ENCODE measurements around the gene FAM216A. TPM values are rescaled to one million over a fixed set of nuclear protein-coding genes. Genes with fewer than 3 reads are reported as not detected.
"Not testable (repeated sequence)": the region's sequence is repeated elsewhere in the genome, so short reads cannot be mapped to it uniquely, and the experiment has no call there.

Gene FAM216A
- total RNA-seq, 1 donor from 2014 or later, result 5.7 TPM

- no peaks in the 10 kb centered on the region for H3K36me3 ChIP-seq (ENCODE audit: control insufficient read depth, insufficient read depth, low read length)
- H3K4me3 ChIP-seq (ENCODE audit: low read depth, low read length), result no peak overlapping the region
- TF ChIP-seq CTCF (IDR thresholded peaks at IDR 0.05; ENCODE audit: insufficient read depth, low read length, poor library complexity, severe bottlenecking), result no peak
- no peak for DNase-seq (ENCODE audit: low read depth)
- H3K27me3 ChIP-seq (ENCODE audit: control insufficient read depth, insufficient read depth, low read length), result no peaks in the 10 kb centered on the region
Measured at GRCh38 chr12:110451263-110451662, 17.4 kb upstream of the FAM216A start.

GRCh38 chr12:110453569-110454296 lies 14.9 kb upstream of the FAM216A start:
- Histone ChIP-seq H3K27me3 (ENCODE audit: control insufficient read depth, insufficient read depth, low read length) (no peaks in the 10 kb centered on the region), H3K4me3 (ENCODE audit: low read depth, low read length) (no peak overlapping the region), H3K36me3 (ENCODE audit: control insufficient read depth, insufficient read depth, low read length) (no peaks in the 10 kb centered on the region)
- DNase-seq (ENCODE audit: low read depth), result no peak
- no peak for TF ChIP-seq CTCF (IDR thresholded peaks at IDR 0.05; ENCODE audit: insufficient read depth, low read length, poor library complexity, severe bottlenecking)

- no peaks in the 10 kb centered on the region for H3K36me3 ChIP-seq (ENCODE audit: control insufficient read depth, insufficient read depth, low read length)
- no peak for TF ChIP-seq CTCF (IDR thresholded peaks at IDR 0.05; ENCODE audit: insufficient read depth, low read length, poor library complexity, severe bottlenecking)
- H3K4me3 ChIP-seq (ENCODE audit: low read depth, low read length), result no peak overlapping the region
- DNase-seq (ENCODE audit: low read depth), result no peak
- no peaks in the 10 kb centered on the region for H3K27me3 ChIP-seq (ENCODE audit: control insufficient read depth, insufficient read depth, low read length)
Measured at GRCh38 chr12:110458756-110459155, 9.9 kb upstream of the FAM216A start.

- H3K36me3 ChIP-seq (ENCODE audit: control insufficient read depth, insufficient read depth, low read length); DNase-seq (ENCODE audit: low read depth); H3K27me3 ChIP-seq (ENCODE audit: control insufficient read depth, insufficient read depth, low read length); H3K4me3 ChIP-seq (ENCODE audit: low read depth, low read length): not testable (repeated sequence)
Measured at GRCh38 chr12:110461189-110461588, 7.5 kb upstream of the FAM216A start.

- no peak for DNase-seq (ENCODE audit: low read depth)
- Histone ChIP-seq H3K36me3 (ENCODE audit: control insufficient read depth, insufficient read depth, low read length) (peaks cover 2% of the 10 kb centered on the region), H3K4me3 (ENCODE audit: low read depth, low read length) (no peak overlapping the region), H3K27me3 (ENCODE audit: control insufficient read depth, insufficient read depth, low read length) (no peaks in the 10 kb centered on the region)
- no peak for TF ChIP-seq CTCF (IDR thresholded peaks at IDR 0.05; ENCODE audit: insufficient read depth, low read length, poor library complexity, severe bottlenecking)
Measured at GRCh38 chr12:110465024-110465423, 3.6 kb upstream of the FAM216A start.

GRCh38 chr12:110465765-110466164 lies 2.9 kb upstream of the FAM216A start:
- H3K4me3 ChIP-seq (ENCODE audit: low read depth, low read length); DNase-seq (ENCODE audit: low read depth); H3K36me3 ChIP-seq (ENCODE audit: control insufficient read depth, insufficient read depth, low read length); H3K27me3 ChIP-seq (ENCODE audit: control insufficient read depth, insufficient read depth, low read length): not testable (repeated sequence)

GRCh38 chr12:110466791-110467190 lies 1.9 kb upstream of the FAM216A start:
- no peaks in the 10 kb centered on the region for H3K27me3 ChIP-seq (ENCODE audit: control insufficient read depth, insufficient read depth, low read length)
- peak overlapping the region; percentile 1 for H3K4me3 ChIP-seq (ENCODE audit: low read depth, low read length)
- peaks cover 2% of the 10 kb centered on the region for H3K36me3 ChIP-seq (ENCODE audit: control insufficient read depth, insufficient read depth, low read length)
- no peak for TF ChIP-seq CTCF (IDR thresholded peaks at IDR 0.05; ENCODE audit: insufficient read depth, low read length, poor library complexity, severe bottlenecking)
- DNase-seq (ENCODE audit: low read depth), result no peak

Measured in kidney epithelial cell (primary cell).